Left ventricle myocardium inferior (tissue), 1 donor: ENCODE results near the gene OAS3. TPM values are rescaled to one million over a fixed set of nuclear protein-coding genes. Genes with fewer than 3 reads are reported as not detected.

Experiments
- DNase-seq: peaks from one replicate; pipeline ENCODE4 v3.0.0-alpha.2; 2020
- H3K27ac ChIP-seq: fragments of 200-600 bp; replicated peaks from 2 replicates; pipeline ENCODE4 v1.8.0; 2021
- H3K27me3 ChIP-seq: fragments of 200-600 bp; 2 replicates; pipeline ENCODE4 v1.8.0; 2021; ENCODE audit warnings: low read depth
- H3K36me3 ChIP-seq: fragments of 200-600 bp; 2 replicates; pipeline ENCODE4 v1.8.0; 2021
- H3K4me1 ChIP-seq: fragments of 200-600 bp; 2 replicates; pipeline ENCODE4 v1.8.0; 2021
- H3K4me3 ChIP-seq: fragments of 200-600 bp; 2 replicates; pipeline ENCODE4 v1.8.0; 2021; ENCODE audit warnings: mild to moderate bottlenecking, moderate library complexity
- H3K9me3 ChIP-seq: fragments of 200-600 bp; replicated peaks from 2 replicates; pipeline ENCODE4 v1.8.0; 2021
- CTCF ChIP-seq: fragments of 200-600 bp; IDR thresholded peaks from 2 replicates; pipeline ENCODE4 v1.8.0; 2021; ENCODE audit warnings: antibody characterized with exemption, mild to moderate bottlenecking, borderline replicate concordance
- intact Hi-C: fragments of 100-400 bp; cut with micrococcal nuclease; formaldehyde crosslinking; loops from one replicate; pipeline ENCODE4 v1.11.0; 2022
- total RNA-seq: library from RNA; stranded (reverse); fragmentation: NEBNext Ultra II Directional; extraction: Animal tissue kit (Norgen Biotek cat#: 25700); gene quantifications from one replicate; pipeline ENCODE4 v1.2.1, GENCODE V29; 2021
- donor health status: DM: no; HTN: yes; CAD: no; lungs with severe emphysema.

Gene OAS3
- total RNA-seq, 1 donor from 2014 or later, result 5.4 TPM

- H3K4me3 ChIP-seq, result no peak overlapping the region
- peaks cover 3% of the 10 kb centered on the region for H3K9me3 ChIP-seq
- TF ChIP-seq CTCF, result no peak
- peaks cover 24% of the 10 kb centered on the region for H3K27me3 ChIP-seq
- peaks cover 57% of the 10 kb centered on the region for H3K36me3 ChIP-seq
- H3K4me1 ChIP-seq, result no peaks in the 10 kb centered on the region
- H3K27ac ChIP-seq, result no peak overlapping the region
- intact Hi-C loops, result no loop called here
- DNase-seq, result no peak
These were observed 65.4 kb downstream of the OAS3 start for GRCh38 chr12:113003636-113004035.

- TF ChIP-seq CTCF, result no peak
- H3K4me1 ChIP-seq, result no peaks in the 10 kb centered on the region
These were observed 67.5 kb downstream of the OAS3 start for GRCh38 chr12:113005762-113006161.

GRCh38 chr12:113006206-113006605 lies 67.9 kb downstream of the OAS3 start:
- Histone ChIP-seq H3K4me3 (no peak overlapping the region), H3K9me3 (peaks cover 6% of the 10 kb centered on the region), H3K27me3 (peaks cover 24% of the 10 kb centered on the region), H3K4me1 (no peaks in the 10 kb centered on the region), H3K27ac (no peak overlapping the region), H3K36me3 (peaks cover 67% of the 10 kb centered on the region)
- no peak for DNase-seq
- intact Hi-C loops, result no loop called here
- no peak for TF ChIP-seq CTCF

More at GRCh38 chr12:113005762-113006161, 67.5 kb downstream of the OAS3 start:
- intact Hi-C loops, result no loop called here
- peaks cover 1% of the 10 kb centered on the region for H3K9me3 ChIP-seq
- H3K27me3 ChIP-seq, result peaks cover 24% of the 10 kb centered on the region
- H3K36me3 ChIP-seq, result peaks cover 64% of the 10 kb centered on the region
- no peak overlapping the region for H3K4me3 ChIP-seq
- no peak for DNase-seq
- no peak overlapping the region for H3K27ac ChIP-seq

GRCh38 chr12:113006641-113007040 lies 68.4 kb downstream of the OAS3 start:
- TF ChIP-seq CTCF, result no peak
- no peak overlapping the region for H3K27ac ChIP-seq
- no peak for DNase-seq
- intact Hi-C loops, result no loop called here
- peaks cover 24% of the 10 kb centered on the region for H3K27me3 ChIP-seq
- no peak overlapping the region for H3K4me3 ChIP-seq
- peaks cover 71% of the 10 kb centered on the region for H3K36me3 ChIP-seq
- H3K4me1 ChIP-seq, result no peaks in the 10 kb centered on the region
- H3K9me3 ChIP-seq, result peaks cover 10% of the 10 kb centered on the region

GRCh38 chr12:113007166-113007565 lies 68.9 kb downstream of the OAS3 start:
- H3K36me3 ChIP-seq, result peaks cover 74% of the 10 kb centered on the region
- H3K4me3 ChIP-seq, result no peak overlapping the region
- H3K4me1 ChIP-seq, result no peaks in the 10 kb centered on the region
- TF ChIP-seq CTCF, result no peak
- intact Hi-C loops, result no loop called here
- no peak overlapping the region for H3K27ac ChIP-seq
- no peak for DNase-seq
- peaks cover 24% of the 10 kb centered on the region for H3K27me3 ChIP-seq
- H3K9me3 ChIP-seq, result peaks cover 13% of the 10 kb centered on the region

- no peaks in the 10 kb centered on the region for H3K4me1 ChIP-seq
- no peak for DNase-seq
- intact Hi-C loops, result no loop called here
- H3K27ac ChIP-seq, result no peak overlapping the region
- H3K36me3 ChIP-seq, result peaks cover 57% of the 10 kb centered on the region
- H3K9me3 ChIP-seq, result peaks cover 13% of the 10 kb centered on the region
- H3K27me3 ChIP-seq, result peaks cover 8% of the 10 kb centered on the region
- H3K4me3 ChIP-seq, result no peak overlapping the region
- no peak for TF ChIP-seq CTCF
These were observed 72.4 kb downstream of the OAS3 start for GRCh38 chr12:113010701-113011100.
